H1 (cell line): ENCODE data around the gene SLC37A1. TPM values are rescaled to one million over a fixed set of nuclear protein-coding genes. Genes with fewer than 3 reads are reported as not detected.

Experiments used
- CTCF ChIA-PET: fragments of 300-600 bp; sonication (Branson Sonifier 250); formaldehyde crosslinking; loops from one replicate; lab custom pipeline; 2021; ENCODE audit not compliant: partially characterized antibody; lab: Charles Lee
- POLR2A ChIA-PET: fragments of 300-600 bp; sonication (Branson Sonifier 250); formaldehyde crosslinking; loops from one replicate; lab custom pipeline; 2021; ENCODE audit warnings: inconsistent platforms; ENCODE audit not compliant: partially characterized antibody; lab: Charles Lee
- DNase-seq, 2 experiments: peaks; one replicate each; pipeline versions ENCODE4 v3.0.0 to v3.0.0-alpha.2; 2010 to 2022; ENCODE audit warnings: low spot score in 2 of 2, low read depth in 1 of 2, mixed read lengths in 1 of 2
- FAIRE-seq: peaks from 2 replicates; lab custom pipeline; 2011; peaks lifted over from hg19 to GRCh38; lab: Jason Lieb, UNC
- H2AFZ ChIP-seq: 2 replicates; pipeline ENCODE4 v1.8.1; 2012; ENCODE audit warnings: low read length, inconsistent platforms
- H2AK5ac ChIP-seq: 2 replicates; pipeline ENCODE4 v1.6.1; 2013; ENCODE audit warnings: low read depth, low read length
- H2BK120ac ChIP-seq: replicated peaks from 2 replicates; pipeline ENCODE3; 2013; ENCODE audit warnings: low read depth, low read length, inconsistent platforms
- H2BK12ac ChIP-seq: 2 replicates; pipeline ENCODE4 v1.6.1; 2013; ENCODE audit warnings: low read depth, low read length
- H2BK15ac ChIP-seq: 2 replicates; pipeline ENCODE4 v1.6.1; 2013; ENCODE audit warnings: low read length
- H2BK20ac ChIP-seq: 2 replicates; pipeline ENCODE4 v1.6.1; 2013; ENCODE audit warnings: low read length
- H2BK5ac ChIP-seq: 2 replicates; pipeline ENCODE4 v1.6.1; 2013; ENCODE audit warnings: low read depth, low read length
- H3K14ac ChIP-seq: 2 replicates; pipeline ENCODE4 v1.6.1; 2013; ENCODE audit warnings: inconsistent platforms; ENCODE audit not compliant: insufficient read length
- H3K18ac ChIP-seq: 2 replicates; pipeline ENCODE4 v1.6.1; 2013; ENCODE audit warnings: low read length; ENCODE audit errors: extremely low read depth
- H3K23ac ChIP-seq: 2 replicates; pipeline ENCODE4 v1.6.1; 2013; ENCODE audit warnings: inconsistent platforms; ENCODE audit not compliant: insufficient read length
- H3K23me2 ChIP-seq: 2 replicates; pipeline ENCODE4 v1.6.1; 2013; ENCODE audit warnings: low read depth, low read length
- H3K27ac ChIP-seq: 2 replicates; pipeline ENCODE4 v1.6.1; 2011; ENCODE audit warnings: low read depth, low read length, inconsistent platforms
- H3K27me3 ChIP-seq, 4 experiments: replicated peaks in 1 of 4; 1 replicate in 1 of 4; 2 replicates in 3 of 4; pipeline versions ENCODE4 v1.6.1 to v1.8.1; 2011 to 2013; ENCODE audit warnings: low read length in 3 of 4, mild to moderate bottlenecking in 3 of 4, inconsistent platforms in 2 of 4, mixed read lengths in 2 of 4, moderate library complexity in 1 of 4; ENCODE audit not compliant: control insufficient read depth in 3 of 4, insufficient read depth in 3 of 4; ENCODE audit errors: extremely low read depth in 1 of 4
- H3K36me3 ChIP-seq, 4 experiments: 2 replicates each; pipeline versions ENCODE4 v1.6.1 to v1.8.1; 2011 to 2013; ENCODE audit warnings: mild to moderate bottlenecking in 4 of 4, low read length in 3 of 4, moderate library complexity in 2 of 4, control low read depth in 1 of 4, inconsistent platforms in 1 of 4; ENCODE audit not compliant: insufficient read depth in 4 of 4, control insufficient read depth in 2 of 4
- H3K4ac ChIP-seq: replicated peaks from 2 replicates; pipeline ENCODE3; 2013; ENCODE audit warnings: low read length, low read depth, mixed read lengths, inconsistent platforms; ENCODE audit not compliant: insufficient read length
- H3K4me1 ChIP-seq, 4 experiments: replicated peaks in 1 of 4; 1 replicate in 1 of 4; 2 replicates in 3 of 4; pipeline versions ENCODE4 v1.6.1 to v1.8.1; 2011 to 2013; ENCODE audit warnings: low read length in 3 of 4, inconsistent platforms in 2 of 4, mixed read lengths in 1 of 4; ENCODE audit not compliant: insufficient read depth in 4 of 4, control insufficient read depth in 3 of 4
- H3K4me2 ChIP-seq, 2 experiments: 2 replicates each; pipeline versions ENCODE4 v1.6.1 to v1.8.1; 2011 to 2013; ENCODE audit warnings: low read depth in 2 of 2, low read length in 2 of 2, control low read depth in 1 of 2, inconsistent platforms in 1 of 2, mild to moderate bottlenecking in 1 of 2; ENCODE audit not compliant: insufficient read depth in 1 of 2
- H3K4me3 ChIP-seq, 4 experiments: fragments of 200-600, 300-600 bp in 1 of 4; sonication (generic), shearing (Covaris generic), sonication (Bioruptor Twin) in 1 of 4; 2 replicates each; pipeline versions ENCODE4 v1.5.1 to v1.8.1; 2011 to 2016; ENCODE audit warnings: low read length in 4 of 4, low read depth in 3 of 4, control low read depth in 2 of 4, inconsistent platforms in 2 of 4, mild to moderate bottlenecking in 2 of 4, mixed read lengths in 1 of 4, moderate library complexity in 1 of 4; ENCODE audit not compliant: insufficient read depth in 2 of 4; ENCODE audit errors: extremely low read depth in 1 of 4
- H3K56ac ChIP-seq: replicated peaks from 2 replicates; pipeline ENCODE3; 2013; ENCODE audit warnings: low read depth, mild to moderate bottlenecking, mixed read lengths, low read length, inconsistent platforms; ENCODE audit not compliant: insufficient read length
- H3K79me1 ChIP-seq: 2 replicates; pipeline ENCODE4 v1.6.1; 2013; ENCODE audit warnings: low read depth, low read length, control low read depth
- H3K79me2 ChIP-seq, 2 experiments: 2 replicates each; pipeline versions ENCODE4 v1.6.1 to v1.8.1; 2012 to 2013; ENCODE audit warnings: low read length in 2 of 2, mild to moderate bottlenecking in 2 of 2, inconsistent platforms in 1 of 2; ENCODE audit not compliant: insufficient read depth in 2 of 2, control insufficient read depth in 1 of 2
- H3K9ac ChIP-seq, 4 experiments: replicated peaks in 1 of 4; 1 replicate in 1 of 4; 2 replicates in 3 of 4; pipeline versions ENCODE4 v1.6.1 to v1.8.1; 2011 to 2013; ENCODE audit warnings: low read depth in 3 of 4, low read length in 3 of 4, control low read depth in 2 of 4, mild to moderate bottlenecking in 2 of 4, moderate library complexity in 2 of 4, inconsistent platforms in 1 of 4; ENCODE audit errors: extremely low read depth in 1 of 4
- H3K9me3 ChIP-seq, 2 experiments: 2 replicates each; pipeline versions ENCODE4 v1.6.1 to v1.8.1; 2012 to 2013; ENCODE audit warnings: mild to moderate bottlenecking in 2 of 2, moderate library complexity in 2 of 2, control low read depth in 1 of 2, inconsistent platforms in 1 of 2, low read depth in 1 of 2, low read length in 1 of 2, mixed read lengths in 1 of 2; ENCODE audit not compliant: insufficient read depth in 2 of 2
- H4K20me1 ChIP-seq, 2 experiments: replicated peaks in 1 of 2; 2 replicates each; pipeline versions ENCODE3 to v1.8.1; 2011 to 2013; ENCODE audit warnings: inconsistent platforms in 2 of 2, low read length in 2 of 2, mild to moderate bottlenecking in 1 of 2; ENCODE audit not compliant: insufficient read depth in 2 of 2, control insufficient read depth in 1 of 2
- H4K5ac ChIP-seq: 2 replicates; pipeline ENCODE4 v1.6.1; 2013; ENCODE audit warnings: low read length, low read depth, mixed read lengths, inconsistent platforms; ENCODE audit not compliant: insufficient read length
- H4K8ac ChIP-seq: 2 replicates; pipeline ENCODE4 v1.8.0; 2013; ENCODE audit warnings: mild to moderate bottlenecking, moderate library complexity, low read length, inconsistent platforms; ENCODE audit not compliant: insufficient read depth; ENCODE audit errors: extremely low read depth
- H4K91ac ChIP-seq: replicated peaks from 2 replicates; pipeline ENCODE3; 2013; ENCODE audit warnings: low read length, mixed read lengths, inconsistent platforms; ENCODE audit not compliant: insufficient read length
- BCL11A ChIP-seq, 2 experiments: IDR thresholded peaks; one replicate each; pipeline ENCODE4 v1.6.1; 2011; ENCODE audit warnings: low read depth in 2 of 2, low read length in 2 of 2, mild to moderate bottlenecking in 2 of 2
- CTBP2 ChIP-seq: IDR thresholded peaks from 2 replicates; pipeline ENCODE4 v1.7.0; 2011; ENCODE audit warnings: borderline replicate concordance, mild to moderate bottlenecking, moderate library complexity, mixed read lengths, low read length; ENCODE audit not compliant: insufficient read depth, insufficient read length
- NRF1 ChIP-seq: IDR thresholded peaks from 2 replicates; pipeline ENCODE4 v1.6.1; 2011; ENCODE audit warnings: mild to moderate bottlenecking, low read depth, low read length, improper control_type of control experiment
- RFX5 ChIP-seq: IDR thresholded peaks from 2 replicates; pipeline ENCODE4 v1.6.1; 2011; ENCODE audit warnings: low read depth, low read length, improper control_type of control experiment, borderline replicate concordance
- TBP ChIP-seq: IDR thresholded peaks from 2 replicates; pipeline ENCODE4 v1.6.1; 2011; ENCODE audit warnings: low read depth, low read length, improper control_type of control experiment
- WGBS, 2 experiments: shearing (Covaris generic) in 1 of 2; methylation state at CpG; one replicate each; pipeline versions ENCODE4 v1.1.6 to v1.1.7; 2013 to 2015; ENCODE audit warnings: low lambda C conversion rate in 2 of 2, mixed read lengths in 2 of 2, inconsistent platforms in 1 of 2, low coverage in 1 of 2, missing lambda C conversion rate in 1 of 2; ENCODE audit not compliant: insufficient replicate concordance in 2 of 2, insufficient coverage in 1 of 2, insufficient read length in 1 of 2; ENCODE audit errors: extremely low coverage in 1 of 2, missing lambda C conversion rate in 1 of 2; 5-methylcytosine and 5-hydroxymethylcytosine counted together
- polyA plus RNA-seq, 7 experiments: library from polyadenylated mRNA; depleted of rRNA in 3 of 7; stranded (reverse) in 5 of 7; unstranded in 2 of 7; fragments of >200 nt in 5 of 7; fragments of 200-250 nt in 2 of 7; gene quantifications; 1 replicate in 5 of 7; 2 replicates in 1 of 7; 4 replicates in 1 of 7; pipeline versions ENCODE4 v1.2.1 to v1.2.3, GENCODE V29; 2011 to 2013; ENCODE audit warnings: missing spikeins in 2 of 7, mixed read lengths in 2 of 7
- total RNA-seq: library from RNA; stranded (reverse); fragmentation: NEBNext Ultra II Directional; extraction: Animal tissue kit (Norgen Biotek cat#: 25700); gene quantifications from 2 replicates; pipeline ENCODE4 v1.2.1, GENCODE V29; 2021
- TF ChIP-seq, protein P1 (sequence below): IDR thresholded peaks from 2 replicates; pipeline ENCODE4 v1.6.1; 2011; ENCODE audit warnings: low read length, improper control_type of control experiment
- TF ChIP-seq, protein P2 (sequence below), 3 experiments: IDR thresholded peaks; 1 replicate in 2 of 3; 2 replicates in 1 of 3; pipeline versions ENCODE4 v1.5.1 to v1.6.1; 2011; ENCODE audit warnings: low read length in 3 of 3, mild to moderate bottlenecking in 3 of 3, inconsistent platforms in 2 of 3, low read depth in 1 of 3, moderate library complexity in 1 of 3; ENCODE audit not compliant: insufficient read depth in 1 of 3; ENCODE audit errors: control extremely low read depth in 1 of 3

SLC37A1 gene
- total and polyA plus RNA-seq, 2 of the 8 experiments (the other 6 are each of a cell fraction or from before 2014, with no cell fraction given), result 15.6 to 30.9 TPM

- H3K4me2 ChIP-seq, result no peak overlapping the region
- H3K27ac ChIP-seq, result no peak overlapping the region
- no peak overlapping the region for H4K5ac ChIP-seq
- no peak overlapping the region for H4K91ac ChIP-seq
- no peaks in the 10 kb centered on the region; a peak in 3 of 7 replicates for H3K4me1 ChIP-seq
- ChIA-PET POLR2A (no interaction called here), CTCF (interaction anchor here (1.3 kb wide), 1 partner anchor 254 kb away, joined by 3 read pairs; no protein-coding TSS in a partner anchor)
- no peak overlapping the region for H3K4ac ChIP-seq
- H3K14ac ChIP-seq, result no peak overlapping the region
- TF ChIP-seq CTBP2, result no peak
- TF ChIP-seq RFX5, result no peak
- TF ChIP-seq, protein P1, sequence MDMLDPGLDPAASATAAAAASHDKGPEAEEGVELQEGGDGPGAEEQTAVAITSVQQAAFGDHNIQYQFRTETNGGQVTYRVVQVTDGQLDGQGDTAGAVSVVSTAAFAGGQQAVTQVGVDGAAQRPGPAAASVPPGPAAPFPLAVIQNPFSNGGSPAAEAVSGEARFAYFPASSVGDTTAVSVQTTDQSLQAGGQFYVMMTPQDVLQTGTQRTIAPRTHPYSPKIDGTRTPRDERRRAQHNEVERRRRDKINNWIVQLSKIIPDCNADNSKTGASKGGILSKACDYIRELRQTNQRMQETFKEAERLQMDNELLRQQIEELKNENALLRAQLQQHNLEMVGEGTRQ, result no peak
- no peak for TF ChIP-seq NRF1
- TF ChIP-seq, protein P2, sequence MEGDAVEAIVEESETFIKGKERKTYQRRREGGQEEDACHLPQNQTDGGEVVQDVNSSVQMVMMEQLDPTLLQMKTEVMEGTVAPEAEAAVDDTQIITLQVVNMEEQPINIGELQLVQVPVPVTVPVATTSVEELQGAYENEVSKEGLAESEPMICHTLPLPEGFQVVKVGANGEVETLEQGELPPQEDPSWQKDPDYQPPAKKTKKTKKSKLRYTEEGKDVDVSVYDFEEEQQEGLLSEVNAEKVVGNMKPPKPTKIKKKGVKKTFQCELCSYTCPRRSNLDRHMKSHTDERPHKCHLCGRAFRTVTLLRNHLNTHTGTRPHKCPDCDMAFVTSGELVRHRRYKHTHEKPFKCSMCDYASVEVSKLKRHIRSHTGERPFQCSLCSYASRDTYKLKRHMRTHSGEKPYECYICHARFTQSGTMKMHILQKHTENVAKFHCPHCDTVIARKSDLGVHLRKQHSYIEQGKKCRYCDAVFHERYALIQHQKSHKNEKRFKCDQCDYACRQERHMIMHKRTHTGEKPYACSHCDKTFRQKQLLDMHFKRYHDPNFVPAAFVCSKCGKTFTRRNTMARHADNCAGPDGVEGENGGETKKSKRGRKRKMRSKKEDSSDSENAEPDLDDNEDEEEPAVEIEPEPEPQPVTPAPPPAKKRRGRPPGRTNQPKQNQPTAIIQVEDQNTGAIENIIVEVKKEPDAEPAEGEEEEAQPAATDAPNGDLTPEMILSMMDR (IDR thresholded peaks at IDR 0.05; ENCODE audit: control extremely low read depth in 1 of 3, insufficient read depth in 1 of 3, low read depth in 1 of 3, low read length in 3 of 3), result no peak
- TF ChIP-seq TBP, result no peak
- TF ChIP-seq BCL11A (IDR thresholded peaks at IDR 0.05; ENCODE audit: low read depth in 2 of 2, low read length in 2 of 2), result no peak
- H3K79me1 ChIP-seq, result no peaks in the 10 kb centered on the region
- no peak overlapping the region for H3K23ac ChIP-seq
- H3K27me3 ChIP-seq, result no peaks in the 10 kb centered on the region
- H3K23me2 ChIP-seq, result no peaks in the 10 kb centered on the region
- H3K9me3 ChIP-seq, result no peaks in the 10 kb centered on the region
- H2BK120ac ChIP-seq, result no peak overlapping the region
- no peak overlapping the region for H2BK15ac ChIP-seq
- H3K4me3 ChIP-seq, result no peak overlapping the region
- no peak overlapping the region for H2AK5ac ChIP-seq
- H3K56ac ChIP-seq, result no peak overlapping the region
- no peak overlapping the region for H2BK5ac ChIP-seq
- no peak overlapping the region for H2AFZ ChIP-seq
- no peaks in the 10 kb centered on the region for H3K79me2 ChIP-seq
- no peak overlapping the region for H2BK20ac ChIP-seq
- H4K20me1 ChIP-seq, result no peaks in the 10 kb centered on the region
- H3K36me3 ChIP-seq, result peaks cover 2 to 14% (median 3%) of the 10 kb centered on the region in 4 experiments; a peak in 7 of 8 replicates
- no peak overlapping the region for H4K8ac ChIP-seq
- H2BK12ac ChIP-seq, result no peak overlapping the region
- WGBS, 2 experiments, result 88% methylated on average over 8 of the region's 8 CpGs; no CpG with 5 or more reads in 1 of the 2 experiments
- FAIRE-seq (no peak), DNase-seq (no peak)
- H3K18ac ChIP-seq, result no peak overlapping the region
- no peak overlapping the region for H3K9ac ChIP-seq
Measured at GRCh38 chr21:42545745-42546144, 32.1 kb downstream of the SLC37A1 start.
